ENCODE data around the gene AMD1. TPM values are rescaled to one million over a fixed set of nuclear protein-coding genes. Genes with fewer than 3 reads are reported as not detected.
"Not testable (repeated sequence)": the region's sequence is repeated elsewhere in the genome, so short reads cannot be mapped to it uniquely, and the experiment has no call there.

The AMD1 gene
- polyA plus RNA-seq (ENCODE audit: insufficient read length in 10 of 10), result 10 to 100 TPM; 40.3 to 60.2 (median 46.8) TPM
- long read RNA-seq, donor 1, full-length matches to known transcripts, result 22 of 22 reads
- long read RNA-seq, donor 1, partial matches to known transcripts, result 0 of 22 reads
- long read RNA-seq, donor 1, other reads (novel, unspliced or antisense), result 0 of 22 reads
- long read RNA-seq, donor 2, transcript AMD1-204 (9 exons, 3,438 nt), result major isoform, 7 of 7 reads
- long read RNA-seq, donor 2, partial matches to known transcripts, result 0 of 7 reads
- long read RNA-seq, donor 2, other reads (novel, unspliced or antisense), result 0 of 7 reads
- long read RNA-seq, donor 3, result 0 reads
- long read RNA-seq, donor 4, full-length matches to known transcripts, result 6 of 6 reads
- long read RNA-seq, donor 4, partial matches to known transcripts, result 0 of 6 reads
- long read RNA-seq, donor 4, other reads (novel, unspliced or antisense), result 0 of 6 reads
- long read RNA-seq, donor 5, transcript AMD1-204 (9 exons, 3,438 nt), result major isoform, 12 of 13 reads
- long read RNA-seq, donor 5, partial matches to known transcripts, result 0 of 13 reads
- long read RNA-seq, donor 5, other reads (novel, unspliced or antisense), result 0 of 13 reads
- long read RNA-seq, donor 6, transcript AMD1-204 (9 exons, 3,438 nt), result major isoform, 15 of 17 reads
- long read RNA-seq, donor 6, partial matches to known transcripts, result 0 of 17 reads
- long read RNA-seq, donor 6, other reads (novel, unspliced or antisense), result 0 of 17 reads
- long read RNA-seq, donor 7, transcript AMD1-204 (9 exons, 3,438 nt), result major isoform, 5 of 5 reads
- long read RNA-seq, donor 7, partial matches to known transcripts, result 0 of 5 reads
- long read RNA-seq, donor 7, other reads (novel, unspliced or antisense), result 0 of 5 reads
- long read RNA-seq, donor 8, full-length matches to known transcripts, result 12 of 12 reads
- long read RNA-seq, donor 8, partial matches to known transcripts, result 0 of 12 reads
- long read RNA-seq, donor 8, other reads (novel, unspliced or antisense), result 0 of 12 reads
- long read RNA-seq, donor 9, partial matches to known transcripts, result 0 of 3 reads
- long read RNA-seq, donor 9, other reads (novel, unspliced or antisense), result 0 of 3 reads

DNA sequence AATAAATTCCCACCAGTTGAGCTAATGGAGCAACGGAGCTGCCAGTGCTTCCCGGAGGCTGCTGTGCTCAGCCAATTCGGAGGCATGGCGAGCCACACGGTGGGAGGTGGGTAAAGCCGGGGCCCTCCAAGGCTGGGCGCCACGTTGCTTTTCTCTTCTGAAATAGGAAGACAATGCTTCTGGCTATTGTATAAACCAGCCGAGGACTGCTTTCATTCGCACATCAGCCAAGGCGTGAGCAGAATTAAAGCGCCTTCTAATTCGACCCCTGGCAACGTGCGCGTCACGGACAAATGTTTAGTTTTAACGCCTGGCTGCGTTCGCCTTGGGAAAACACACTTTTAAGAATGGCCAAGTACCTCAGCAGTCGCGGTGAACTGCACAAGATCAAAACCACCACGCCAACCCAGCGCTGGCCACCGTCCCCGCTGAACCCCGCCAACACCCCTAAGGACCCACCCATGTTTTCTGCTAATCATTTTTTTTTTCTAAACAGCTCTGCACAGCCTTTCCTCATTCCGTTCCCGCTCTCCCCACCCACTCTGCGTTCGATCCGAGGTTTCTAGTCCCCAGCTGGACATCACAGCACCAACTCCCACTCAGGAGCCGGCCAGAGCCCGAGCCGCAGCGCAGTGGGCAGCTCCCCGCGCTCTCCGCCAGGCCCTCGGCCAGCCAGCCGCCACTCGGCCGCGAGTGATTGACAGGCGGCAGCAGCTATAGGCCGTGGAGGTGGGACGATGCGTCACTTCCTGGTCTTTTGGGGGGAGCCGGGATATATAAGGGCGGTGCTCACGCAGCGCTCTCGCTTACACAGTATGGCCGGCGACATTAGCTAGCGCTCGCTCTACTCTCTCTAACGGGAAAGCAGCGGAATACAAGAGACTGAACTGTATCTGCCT lies at the start of gene AMD1:
TSS of gene AMD1 (plus strand) at position 805 of the 899 bp plus-strand sequence. CDS start 321 bp downstream, outside the sequence.
- DNase-seq, result peak; percentile 98 to 99 (median 98)

GRCh38 chr6:110826236-110827129 lies 48.1 kb upstream of the AMD1 start:
- DNase-seq, result peak in 1 of 3 donors; percentile 49

GRCh38 chr6:110828396-110828795 lies 46.2 kb upstream of the AMD1 start:
- DNase-seq, result no peak

- DNase-seq, result no peak
Observed at GRCh38 chr6:110831405-110831804, 43.2 kb upstream of the AMD1 start.

DNA sequence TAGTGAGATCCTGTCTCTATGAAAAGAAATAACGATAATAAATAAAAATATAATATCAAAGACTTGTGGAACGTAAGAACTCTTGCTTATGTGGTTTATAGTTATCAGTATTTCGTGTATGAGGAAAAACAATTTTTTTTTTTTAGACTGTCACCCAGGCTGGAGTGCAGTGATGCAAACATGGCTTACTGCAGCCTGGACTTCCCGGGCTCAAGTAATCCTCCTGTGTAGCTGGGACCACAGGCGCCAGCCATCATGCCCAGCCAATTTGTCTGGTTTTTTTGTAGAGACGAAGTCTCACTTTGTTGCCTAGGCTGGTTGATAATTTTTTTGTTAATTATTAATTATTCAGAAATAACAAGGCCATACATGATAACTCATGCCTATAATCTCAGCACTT lies 40.8 kb upstream of the AMD1 start:
- no peak for DNase-seq

DNA sequence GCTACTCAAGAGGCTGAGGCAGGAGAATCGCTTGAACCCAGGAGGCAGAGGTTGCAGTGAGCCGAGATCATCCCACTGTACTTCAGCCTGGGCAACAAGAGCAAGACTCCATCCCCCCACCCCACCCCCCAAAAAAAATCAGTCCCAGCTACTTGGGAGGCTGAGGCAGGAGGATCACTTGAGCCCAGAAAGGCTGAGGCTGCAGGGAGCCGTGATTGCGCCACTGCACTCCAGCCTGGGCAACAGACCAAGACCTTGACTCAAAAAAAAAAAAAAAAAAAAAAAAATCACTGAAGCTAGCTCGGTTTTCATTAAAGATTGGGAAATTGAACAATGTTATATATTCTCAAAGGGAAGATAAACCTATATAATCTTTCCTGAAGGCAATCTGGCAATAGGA lies 38.8 kb upstream of the AMD1 start:
- not testable (repeated sequence) for DNase-seq

- DNase-seq, result no peak
Observed at GRCh38 chr6:110841266-110841665, 33.3 kb upstream of the AMD1 start.

- DNase-seq, result no peak
Observed at GRCh38 chr6:110849781-110850180, 24.8 kb upstream of the AMD1 start.

GRCh38 chr6:110852773-110853172 lies 21.8 kb upstream of the AMD1 start:
- no peak for DNase-seq

DNA sequence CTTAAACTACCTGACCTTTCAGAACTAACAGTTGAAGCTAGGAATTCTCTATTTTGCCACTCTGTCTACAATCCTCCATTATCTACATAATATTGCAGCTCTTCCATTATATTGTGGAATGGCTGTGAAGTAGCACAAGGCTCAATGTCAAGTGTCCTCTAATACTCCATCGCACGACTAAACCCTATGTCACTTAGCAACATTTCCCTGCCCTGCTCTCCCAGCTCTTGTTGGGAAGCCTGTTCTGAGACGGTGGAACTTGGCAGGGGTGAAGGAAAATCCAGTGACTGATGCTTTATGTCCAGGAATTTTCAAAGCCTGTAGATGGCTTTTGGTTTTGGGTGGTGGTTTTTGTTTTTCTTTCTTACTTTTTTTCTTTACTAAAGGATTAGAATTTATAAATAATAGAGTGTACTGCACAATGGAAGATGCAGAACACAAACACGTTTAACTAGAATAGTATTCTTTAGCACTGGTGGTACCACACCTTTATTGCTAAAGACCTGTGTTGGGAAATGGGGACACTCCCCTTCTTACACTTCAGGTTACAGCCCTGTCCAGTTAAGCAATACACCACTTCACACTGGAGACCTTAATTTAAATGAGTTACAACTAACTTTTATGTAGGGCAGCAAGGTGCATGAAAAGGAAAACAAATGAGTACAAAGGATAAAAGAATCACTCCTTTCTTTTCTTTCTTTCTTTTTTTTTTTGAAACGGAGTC lies 20.7 kb upstream of the AMD1 start:
- DNase-seq, result no peak

DNA sequence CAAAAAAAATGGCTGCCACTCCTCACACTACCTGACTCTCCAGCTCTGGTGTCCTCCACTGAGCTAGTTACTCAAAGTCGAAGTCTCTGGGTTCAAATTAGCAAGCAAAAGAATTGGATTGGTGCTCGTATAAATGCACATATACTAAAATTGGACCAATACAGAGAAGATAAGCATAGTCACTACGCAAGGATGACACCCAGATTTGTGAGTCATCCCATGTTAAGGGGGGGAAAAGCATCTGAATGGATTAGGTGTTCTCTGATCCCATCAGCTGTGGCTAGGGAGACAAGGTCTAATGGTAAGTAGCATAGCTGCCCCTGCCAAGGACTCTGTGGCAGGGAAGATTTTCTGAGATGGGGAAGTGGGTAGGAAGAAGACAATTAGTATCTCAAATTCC lies 18.3 kb upstream of the AMD1 start:
- no peak for DNase-seq

DNA sequence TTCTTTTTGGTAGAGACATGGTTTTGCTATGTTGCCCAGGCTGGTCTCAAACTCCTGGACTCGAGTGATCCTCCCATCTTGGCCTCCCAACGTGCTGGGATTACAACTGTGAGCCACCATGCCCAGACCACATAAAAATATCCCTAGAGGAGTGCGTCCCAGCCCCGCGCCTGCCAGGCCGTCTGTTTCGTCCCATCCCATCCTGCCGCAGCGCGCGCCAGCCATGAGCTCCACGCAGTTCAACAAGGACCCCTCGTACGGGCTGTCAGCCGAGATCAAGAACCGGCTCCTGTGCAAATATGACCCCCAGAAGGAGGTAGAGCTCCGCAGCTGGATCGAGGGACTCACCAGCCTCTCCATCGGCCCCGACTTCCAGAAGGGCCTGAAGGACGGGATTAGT lies 16.6 kb upstream of the AMD1 start:
- DNase-seq, result no peak

- no peak for DNase-seq
Observed at GRCh38 chr6:110858562-110859214, 15.9 kb upstream of the AMD1 start.

DNA sequence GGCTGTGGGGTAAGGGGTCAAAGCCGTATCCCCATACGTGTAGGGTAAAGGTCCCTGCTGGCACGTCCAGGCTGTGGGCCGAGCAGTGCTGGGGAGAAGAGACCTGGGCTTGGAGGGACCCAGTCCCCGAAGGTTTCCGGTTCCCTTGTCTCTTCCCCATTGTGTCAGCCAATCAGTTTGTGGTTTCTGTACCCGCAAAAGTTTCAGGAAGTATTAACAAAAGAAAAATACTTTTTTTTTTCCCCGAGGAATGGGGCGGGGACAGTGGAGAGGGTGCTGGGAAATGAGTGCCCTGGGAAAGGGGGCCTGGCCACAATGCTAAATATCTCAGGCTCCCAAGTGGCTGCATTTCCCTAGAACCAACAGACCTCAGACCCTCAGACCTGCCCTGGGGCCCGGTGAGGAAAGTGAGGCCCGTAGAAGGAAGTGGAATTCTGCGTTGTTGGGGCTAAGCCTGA lies 15.2 kb upstream of the AMD1 start:
- DNase-seq, result peak in 1 of 3 donors; percentile 25

GRCh38 chr6:110864824-110865223 lies 9.8 kb upstream of the AMD1 start:
- DNase-seq, result no peak

- peak in 2 of 3 donors; percentile 16 to 81 for DNase-seq
Observed at GRCh38 chr6:110874880-110875547, 429 bp downstream of the AMD1 start.

GRCh38 chr6:110875548-110876169 lies 1.1 kb downstream of the AMD1 start:
- DNase-seq, result peak in 2 of 3 donors; percentile 23 to 58
